ENCODE measurements around the gene TMEM52. TPM values are rescaled to one million over a fixed set of nuclear protein-coding genes. Genes with fewer than 3 reads are reported as not detected.

Gene TMEM52
- total and polyA plus RNA-seq, 2 of the 13 experiments (the other 11 are each of a cell fraction or from before 2014, with no cell fraction given) = 13.2 to 18.7 TPM

GRCh38 chr1:1959840-1960479 is 40.9 kb upstream of the TMEM52 start (continued):
- TF ChIP-seq HNRNPUL1 (IDR thresholded peaks at IDR 0.05; ENCODE audit: low read depth, low read length) (no peak), ZNF484 (CRISPR knock-in tag; IDR thresholded peaks at IDR 0.05; ENCODE audit: borderline replicate concordance, low read depth) (no peak), ZNF10 (CRISPR knock-in tag; IDR thresholded peaks at IDR 0.05; ENCODE audit: borderline replicate concordance, low read depth) (no peak), ZHX2 (IDR thresholded peaks at IDR 0.05; ENCODE audit: low read depth) (no peak), ZHX2 (CRISPR knock-in tag; IDR thresholded peaks at IDR 0.05; ENCODE audit: borderline replicate concordance) (no peak), ATF7-NPFF (CRISPR knock-in tag; IDR thresholded peaks at IDR 0.05; ENCODE audit: low read depth) (no peak), ZNF160 (CRISPR knock-in tag; IDR thresholded peaks at IDR 0.05) (no peak; the same call in 1 of the 2 replicates), ZMAT3 (CRISPR knock-in tag; conservative IDR thresholded peaks at IDR 0.05) (no peak), ZNF850 (CRISPR knock-in tag; conservative IDR thresholded peaks at IDR 0.05) (no peak), RFX5 (IDR thresholded peaks at IDR 0.05; ENCODE audit: low read depth, low read length) (no peak), HOXD1 (CRISPR knock-in tag; IDR thresholded peaks at IDR 0.05) (0 out of 2 replicates have a peak, but pooled peaks have one; percentile 37), ZNF580 (CRISPR knock-in tag; IDR thresholded peaks at IDR 0.05; ENCODE audit: borderline replicate concordance, low read depth) (peak; percentile 56; the same call in 1 of the 2 replicates), ZGPAT (CRISPR knock-in tag; IDR thresholded peaks at IDR 0.05) (peak; percentile 78; the same call in 1 of the 2 replicates), CBX5 (CRISPR knock-in tag; IDR thresholded peaks at IDR 0.05; ENCODE audit: borderline replicate concordance) (peak; percentile 62; the same call in 1 of the 2 replicates), PAWR (CRISPR knock-in tag; IDR thresholded peaks at IDR 0.05; ENCODE audit: borderline replicate concordance) (no peak), ZNF691 (CRISPR knock-in tag; IDR thresholded peaks at IDR 0.05; ENCODE audit: borderline replicate concordance, low read depth) (peak; percentile 29; the same call in 1 of the 2 replicates)
- TF ChIP-seq, protein P1, sequence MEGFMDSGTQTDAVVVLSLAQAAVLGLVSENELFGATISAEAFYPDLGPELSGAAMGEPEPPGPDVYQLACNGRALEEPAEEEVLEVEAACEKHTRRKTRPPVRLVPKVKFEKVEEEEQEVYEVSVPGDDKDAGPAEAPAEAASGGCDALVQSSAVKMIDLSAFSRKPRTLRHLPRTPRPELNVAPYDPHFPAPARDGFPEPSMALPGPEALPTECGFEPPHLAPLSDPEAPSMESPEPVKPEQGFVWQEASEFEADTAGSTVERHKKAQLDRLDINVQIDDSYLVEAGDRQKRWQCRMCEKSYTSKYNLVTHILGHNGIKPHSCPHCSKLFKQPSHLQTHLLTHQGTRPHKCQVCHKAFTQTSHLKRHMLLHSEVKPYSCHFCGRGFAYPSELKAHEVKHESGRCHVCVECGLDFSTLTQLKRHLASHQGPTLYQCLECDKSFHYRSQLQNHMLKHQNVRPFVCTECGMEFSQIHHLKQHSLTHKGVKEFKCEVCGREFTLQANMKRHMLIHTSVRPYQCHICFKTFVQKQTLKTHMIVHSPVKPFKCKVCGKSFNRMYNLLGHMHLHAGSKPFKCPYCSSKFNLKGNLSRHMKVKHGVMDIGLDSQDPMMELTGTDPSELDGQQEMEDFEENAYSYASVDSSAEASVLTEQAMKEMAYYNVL (CRISPR knock-in tag; IDR thresholded peaks at IDR 0.05; ENCODE audit: borderline replicate concordance) = peak; percentile 45; the same call in 1 of the 2 replicates
